T-helper 1 cell treated with Interleukin-12 subunit alpha and Interleukin-12 subunit beta and Interleukin-4 antibody, amounts not matched to agents 30 ng/mL and 1 ng/mL, for 36 hours (primary cell): ENCODE data around the gene DCTN1. TPM values are rescaled to one million over a fixed set of nuclear protein-coding genes. Genes with fewer than 3 reads are reported as not detected.

Source experiments
- intact Hi-C: fragments of 100-400 bp; cut with micrococcal nuclease; formaldehyde crosslinking; loops from one replicate; pipeline ENCODE4 v1.15.1; 2024
- total RNA-seq: library from RNA; stranded (reverse); gene quantifications from 2 replicates; pipeline ENCODE4 v1.2.3, GENCODE V29; 2022

Gene DCTN1
- total RNA-seq, 1 donor from 2014 or later = 111 TPM

DNA sequence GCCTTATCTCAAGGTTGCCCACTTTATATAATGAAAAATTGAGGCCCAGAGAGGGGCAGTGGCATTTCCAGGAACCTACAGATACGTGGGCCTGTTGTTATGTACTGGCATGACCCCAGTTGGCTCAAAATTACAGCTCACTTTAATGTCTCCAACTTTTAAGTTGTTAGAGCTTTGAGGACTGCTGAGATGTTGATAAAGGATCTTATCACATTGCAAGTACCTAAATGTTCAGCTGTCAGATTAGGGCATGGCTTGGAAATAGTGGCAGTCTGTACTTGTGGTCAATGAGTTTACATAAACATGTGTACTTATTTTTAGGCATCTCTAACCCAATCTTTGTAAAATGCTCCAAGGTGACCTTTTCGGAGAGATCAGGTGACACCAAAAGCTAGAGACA is 51.5 kb downstream of the DCTN1 start:
- intact Hi-C loops = no loop called here

- intact Hi-C loops = no loop called here
Observed at GRCh38 chr2:74328074-74328473, 52.0 kb downstream of the DCTN1 start.

GRCh38 chr2:74327627-74328026 is 52.5 kb downstream of the DCTN1 start:
- intact Hi-C loops = no loop called here

- intact Hi-C loops = no loop called here
Observed at GRCh38 chr2:74327199-74327598, 52.9 kb downstream of the DCTN1 start.

- intact Hi-C loops = no loop called here
Observed at GRCh38 chr2:74325815-74326214, 54.3 kb downstream of the DCTN1 start.

GRCh38 chr2:74321737-74322136 is 58.4 kb downstream of the DCTN1 start:
- intact Hi-C loops = no loop called here

DNA sequence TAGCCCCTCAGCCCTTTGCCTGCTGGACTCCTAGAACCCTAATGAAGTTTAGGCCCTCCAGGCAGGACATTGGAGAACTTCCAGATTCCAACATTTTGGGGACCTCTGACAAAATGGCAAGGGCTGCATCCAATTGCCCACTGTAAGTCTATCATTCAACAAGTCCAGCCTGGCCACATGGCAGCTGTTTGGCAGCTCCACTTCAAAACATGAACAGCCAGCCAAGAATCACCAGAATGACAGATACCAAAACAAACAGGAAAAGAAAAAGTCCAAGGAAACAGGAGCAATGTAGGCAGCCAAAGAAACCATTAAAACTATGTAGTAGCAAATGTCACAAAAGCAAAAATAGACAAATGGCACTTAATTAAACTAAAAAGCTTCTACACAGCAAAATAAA is 62.4 kb downstream of the DCTN1 start:
- intact Hi-C loops = no loop called here

GRCh38 chr2:74316627-74317295 is 63.4 kb downstream of the DCTN1 start:
- intact Hi-C loops = no loop called here

DNA sequence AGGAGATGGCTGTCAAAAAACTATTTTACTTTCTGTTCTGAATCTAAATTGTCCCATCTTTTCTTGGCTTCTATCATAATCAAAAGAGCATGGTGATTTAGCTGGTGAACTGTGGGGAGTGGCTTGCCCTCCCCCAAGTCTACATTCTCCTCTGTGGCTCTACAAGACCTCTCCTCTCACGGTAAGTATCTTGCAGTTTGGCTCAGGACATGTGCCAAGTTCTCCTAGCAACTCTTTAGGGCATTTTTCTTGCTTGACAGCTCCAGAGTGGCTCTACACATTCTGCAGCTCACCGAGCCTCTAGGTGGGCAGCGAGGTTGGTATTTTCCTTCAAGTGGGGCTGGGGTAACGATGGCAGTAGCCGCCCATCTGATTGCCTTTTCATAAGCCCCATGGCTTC is 66.0 kb downstream of the DCTN1 start:
- intact Hi-C loops = no loop called here

DNA sequence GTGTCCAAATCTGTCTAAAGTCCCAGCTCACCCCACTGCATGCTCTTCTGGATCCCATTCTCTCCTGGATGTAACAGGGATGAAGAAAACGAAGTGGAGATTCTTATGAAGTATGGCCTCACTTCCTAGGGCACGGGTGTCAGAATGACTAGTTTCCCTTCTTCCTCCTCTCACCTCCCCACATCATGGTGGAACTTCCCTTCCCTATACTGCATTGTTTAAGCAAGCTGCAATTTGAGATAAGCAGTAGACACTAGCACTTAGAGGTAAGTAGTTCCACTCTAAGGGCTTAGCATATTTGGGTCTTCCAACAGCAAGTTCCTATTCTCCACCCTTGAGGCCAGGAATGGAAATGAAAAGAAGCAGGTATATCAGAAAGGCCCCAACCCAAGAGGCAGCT is 66.6 kb downstream of the DCTN1 start:
- intact Hi-C loops = no loop called here

DNA sequence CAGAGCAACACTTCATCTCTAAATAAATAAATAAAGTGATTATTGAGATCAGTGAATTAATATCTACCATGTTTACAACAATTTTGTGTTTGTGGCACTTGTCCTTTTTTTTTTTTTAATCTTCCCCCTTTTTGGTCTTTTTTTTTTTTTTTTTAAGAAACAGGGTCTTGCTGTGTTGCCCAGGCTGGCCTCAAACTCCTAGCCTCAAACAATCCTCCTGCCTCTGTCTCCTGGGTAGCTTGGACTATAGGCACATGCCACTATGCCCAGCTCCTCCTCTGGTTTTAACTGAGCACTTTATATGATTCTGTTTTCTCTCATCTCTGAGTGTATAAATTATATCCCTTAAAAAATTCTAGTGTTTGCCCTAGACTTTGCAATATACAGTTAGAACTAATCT is 67.2 kb downstream of the DCTN1 start:
- intact Hi-C loops = no loop called here

Other genes with a start within 250 kb of the DCTN1 start
- 61.3 and 70.2 TPM in 2 replicates for gene BOLA3, start 232.4 kb downstream of the DCTN1 start, total RNA-seq
- gene MOB1A, start 201.4 kb downstream of the DCTN1 start, total RNA-seq = 208 and 215 TPM in 2 replicates
- 248 and 257 TPM in 2 replicates for gene MTHFD2, start 181.7 kb downstream of the DCTN1 start, total RNA-seq
- gene SLC4A5, start 36.9 kb downstream of the DCTN1 start, total RNA-seq = 2.6 and 3.7 TPM in 2 replicates
- gene C2orf81, start 41.3 kb upstream of the DCTN1 start, total RNA-seq = 3.5 and 3.9 TPM in 2 replicates
- gene WDR54, start 41.4 kb upstream of the DCTN1 start, total RNA-seq = 57.2 and 60.2 TPM in 2 replicates
- 3.7 and 4.0 TPM in 2 replicates for gene RTKN, start 61.6 kb upstream of the DCTN1 start, total RNA-seq
- 52.2 and 52.8 TPM in 2 replicates for gene INO80B, start 74.8 kb upstream of the DCTN1 start, total RNA-seq
- gene WBP1, start 78.1 kb upstream of the DCTN1 start, total RNA-seq = 49.4 and 56.6 TPM in 2 replicates
- gene MOGS, start 85.1 kb upstream of the DCTN1 start, total RNA-seq = 77.3 and 82.5 TPM in 2 replicates
- 111 and 121 TPM in 2 replicates for gene MRPL53, start 92.4 kb upstream of the DCTN1 start, total RNA-seq
- 38.1 and 43.9 TPM in 2 replicates for gene CCDC142, start 102.7 kb upstream of the DCTN1 start, total RNA-seq
- 47.9 and 48.3 TPM in 2 replicates for gene TTC31, start 102.8 kb upstream of the DCTN1 start, total RNA-seq
- 0.42 and 0.98 TPM in 2 replicates for gene LBX2, start 119.3 kb upstream of the DCTN1 start, total RNA-seq
- gene PCGF1, start 127.4 kb upstream of the DCTN1 start, total RNA-seq = 36.4 and 44.7 TPM in 2 replicates
- 1.2 and 1.6 TPM in 2 replicates for gene TLX2, start 134.1 kb upstream of the DCTN1 start, total RNA-seq
- 0.47 and 0.56 TPM in 2 replicates for gene DQX1, start 145.9 kb upstream of the DCTN1 start, total RNA-seq
- 155 and 156 TPM in 2 replicates for gene AUP1, start 149.4 kb upstream of the DCTN1 start, total RNA-seq
- 60.0 and 61.5 TPM in 2 replicates for gene HTRA2, start 149.6 kb upstream of the DCTN1 start, total RNA-seq
- gene LOXL3, start 173.6 kb upstream of the DCTN1 start, total RNA-seq = 0.78 and 0.98 TPM in 2 replicates
- gene DOK1, start 174.4 kb upstream of the DCTN1 start, total RNA-seq = 47.5 and 51.8 TPM in 2 replicates